ENCODE measurements around the gene CPB2.

CPB2 gene, protein sequence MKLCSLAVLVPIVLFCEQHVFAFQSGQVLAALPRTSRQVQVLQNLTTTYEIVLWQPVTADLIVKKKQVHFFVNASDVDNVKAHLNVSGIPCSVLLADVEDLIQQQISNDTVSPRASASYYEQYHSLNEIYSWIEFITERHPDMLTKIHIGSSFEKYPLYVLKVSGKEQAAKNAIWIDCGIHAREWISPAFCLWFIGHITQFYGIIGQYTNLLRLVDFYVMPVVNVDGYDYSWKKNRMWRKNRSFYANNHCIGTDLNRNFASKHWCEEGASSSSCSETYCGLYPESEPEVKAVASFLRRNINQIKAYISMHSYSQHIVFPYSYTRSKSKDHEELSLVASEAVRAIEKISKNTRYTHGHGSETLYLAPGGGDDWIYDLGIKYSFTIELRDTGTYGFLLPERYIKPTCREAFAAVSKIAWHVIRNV

DNA sequence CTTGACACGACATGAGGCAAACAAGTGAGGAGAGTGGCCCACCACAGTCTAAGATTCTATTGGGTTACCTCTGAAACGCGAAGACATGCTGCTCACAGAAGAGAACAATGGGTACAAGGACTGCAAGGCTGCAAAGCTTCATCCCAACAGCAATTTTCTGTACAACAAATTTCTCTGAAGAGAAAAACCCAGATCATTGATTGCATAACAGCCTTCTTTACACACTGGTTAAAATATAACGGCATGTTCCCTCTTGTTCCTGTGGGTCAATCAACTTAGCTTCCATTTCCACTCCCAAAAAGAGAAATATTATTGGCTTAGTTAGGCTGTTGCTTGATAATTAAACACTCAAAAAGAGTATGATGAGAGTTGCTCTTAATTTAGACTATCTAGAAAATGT, at the start of gene CPB2:
Gene CPB2, minus strand, starts transcription at position 166 of the 400 bp plus-strand sequence. Its CDS starts 24 bp downstream, at position 142.
- no peak for DNase-seq (ENCODE audit: low read depth)

DNA sequence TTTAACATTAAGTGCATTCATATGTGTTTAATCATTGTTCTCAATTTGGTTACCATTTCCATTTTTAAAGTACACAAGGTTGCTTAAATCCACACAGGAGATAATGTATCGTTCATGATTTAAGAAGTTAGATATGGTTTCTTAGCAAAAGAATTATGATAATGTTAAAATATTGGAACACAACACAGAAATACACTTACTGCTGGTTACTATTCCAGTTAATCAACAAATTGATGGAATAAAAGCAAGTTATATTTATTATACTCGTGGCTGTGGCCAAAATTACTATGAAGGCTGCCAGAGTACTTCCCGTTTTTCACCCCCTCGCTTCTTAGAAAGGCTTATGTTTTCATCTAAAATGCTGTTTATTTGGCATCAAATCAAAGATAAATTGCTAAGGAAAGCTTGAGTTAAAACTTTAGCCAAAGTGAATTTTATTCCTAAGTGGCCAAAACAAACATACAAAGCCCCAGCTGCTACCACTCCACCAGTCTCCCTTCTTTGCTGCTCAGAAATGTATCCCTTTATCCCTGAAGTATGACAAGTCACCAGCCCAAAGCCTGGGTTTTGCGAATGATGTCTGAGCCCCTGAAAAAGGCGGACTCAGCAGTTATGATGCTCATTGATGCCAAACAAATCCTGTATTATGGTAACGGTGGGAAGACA, 49.4 kb upstream of the CPB2 start:
- DNase-seq (ENCODE audit: low read depth): no peak

DNA sequence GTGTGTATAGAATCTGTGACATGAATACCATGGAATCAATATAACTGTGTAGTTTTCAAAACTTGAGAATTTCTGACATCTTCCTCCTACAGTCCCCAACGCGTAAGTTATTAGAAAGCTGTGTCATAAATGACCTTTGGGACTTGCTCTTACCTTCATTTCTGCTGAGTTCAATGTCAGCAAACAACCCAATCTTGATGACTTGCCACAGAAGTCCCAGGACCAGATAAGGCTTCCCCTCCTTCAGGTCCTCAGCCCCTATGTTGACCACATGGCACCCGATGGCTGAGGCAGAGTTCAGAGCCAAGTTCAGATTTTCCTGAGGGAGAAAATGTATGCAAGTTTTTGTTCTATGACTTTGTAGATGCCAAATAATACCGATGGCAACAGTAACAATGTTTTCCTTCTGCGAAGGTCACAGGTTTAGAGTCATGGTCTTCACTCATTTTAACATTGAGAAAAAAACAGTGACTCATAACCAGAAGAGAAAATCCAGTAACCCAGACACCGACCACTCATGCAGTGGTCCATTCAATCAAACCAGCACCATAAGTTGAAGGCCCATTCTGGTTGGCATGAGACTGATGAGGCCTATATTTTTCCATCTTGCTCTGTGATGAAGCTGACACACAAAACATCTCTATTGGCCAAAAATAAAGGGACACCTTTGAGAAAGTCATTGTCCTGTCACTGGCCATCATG, 47.9 kb upstream of the CPB2 start:
- DNase-seq (ENCODE audit: low read depth): no peak

DNA sequence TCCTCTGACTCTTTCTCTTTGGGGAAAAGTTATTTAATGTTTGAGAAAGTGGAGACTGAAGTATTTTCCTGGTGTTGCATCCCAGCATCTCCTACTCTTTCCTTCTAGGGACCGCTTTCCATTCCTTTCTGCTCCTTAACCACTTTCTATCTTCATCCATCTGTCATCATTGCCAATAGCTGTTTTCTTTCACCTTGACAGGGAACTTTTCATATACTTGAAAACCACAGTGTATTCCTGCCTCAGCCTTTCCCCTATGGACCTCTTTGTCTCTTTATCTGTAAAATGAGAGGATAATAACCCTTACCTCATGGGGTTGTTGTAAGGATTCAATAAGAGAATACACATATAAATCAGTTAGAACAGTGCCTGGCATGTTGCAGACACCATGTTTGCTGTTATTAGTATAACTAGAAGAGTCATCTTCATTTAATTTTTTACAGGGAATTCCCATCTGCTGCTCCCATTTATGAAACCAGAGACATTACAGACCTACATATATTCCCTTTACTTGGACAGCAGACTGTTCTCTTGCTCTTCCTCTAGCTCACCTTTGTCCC, 45.4 kb upstream of the CPB2 start:
- no peak for DNase-seq (ENCODE audit: low read depth)

DNA sequence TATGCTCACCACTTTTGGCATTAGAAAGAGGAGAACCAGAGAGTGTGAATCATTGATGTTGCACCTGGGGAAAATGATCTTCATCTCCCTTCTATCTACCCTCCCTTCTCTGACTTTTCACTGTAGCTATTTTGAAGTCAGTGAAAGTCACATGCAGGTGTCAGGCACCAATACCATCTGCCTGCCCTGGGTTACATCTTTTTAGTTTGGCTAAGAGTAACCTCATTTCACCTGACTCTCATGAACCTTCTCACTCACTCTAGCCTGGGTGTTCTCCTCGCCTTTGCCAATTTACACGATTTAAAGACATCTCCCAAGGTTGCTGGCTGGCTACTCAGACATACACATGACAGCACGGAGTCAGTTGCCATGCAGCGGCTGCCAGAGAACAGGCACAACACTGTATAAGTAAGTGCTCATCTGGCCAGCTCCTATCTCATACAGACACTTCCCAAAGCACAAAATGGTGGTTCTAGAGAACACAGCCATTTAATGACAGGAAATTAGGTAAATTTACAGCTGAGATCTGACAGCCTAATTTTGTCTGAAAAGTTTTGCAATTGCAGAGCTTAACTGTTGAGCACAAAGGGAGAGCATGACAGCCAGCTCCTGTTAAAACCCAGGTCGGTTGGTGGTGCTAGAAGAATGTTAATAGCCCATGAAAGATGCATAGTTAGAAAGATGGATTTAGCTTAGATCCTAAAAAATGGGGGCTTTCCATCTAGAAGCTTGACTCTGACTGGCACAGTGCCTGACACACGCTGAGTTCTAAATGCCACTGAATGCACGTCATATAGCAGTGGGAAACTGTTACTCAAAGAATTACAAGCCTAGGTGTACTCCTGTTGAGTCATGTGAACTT, 44.7 kb upstream of the CPB2 start:
- no peak for DNase-seq (ENCODE audit: low read depth)

DNA sequence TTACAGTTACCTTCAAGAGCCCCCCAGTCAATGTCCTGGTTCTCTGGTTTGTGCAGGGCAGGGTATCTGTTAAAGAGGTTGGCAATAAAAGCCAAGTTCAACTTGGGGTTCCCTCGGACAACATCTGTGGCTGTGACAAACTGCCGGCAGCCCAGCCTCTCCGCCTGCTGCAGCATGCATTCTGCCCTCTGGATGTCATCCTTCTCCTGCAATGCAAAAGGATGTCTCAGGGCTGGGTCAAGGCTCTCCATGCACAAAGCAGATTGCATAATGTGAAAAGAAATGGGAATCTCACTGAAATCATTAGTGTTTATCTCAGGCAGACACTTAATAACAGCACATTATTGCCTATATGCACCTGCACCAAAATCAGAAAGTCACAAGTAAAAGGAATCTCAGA, 42.1 kb upstream of the CPB2 start:
- DNase-seq (ENCODE audit: low read depth): no peak

DNA sequence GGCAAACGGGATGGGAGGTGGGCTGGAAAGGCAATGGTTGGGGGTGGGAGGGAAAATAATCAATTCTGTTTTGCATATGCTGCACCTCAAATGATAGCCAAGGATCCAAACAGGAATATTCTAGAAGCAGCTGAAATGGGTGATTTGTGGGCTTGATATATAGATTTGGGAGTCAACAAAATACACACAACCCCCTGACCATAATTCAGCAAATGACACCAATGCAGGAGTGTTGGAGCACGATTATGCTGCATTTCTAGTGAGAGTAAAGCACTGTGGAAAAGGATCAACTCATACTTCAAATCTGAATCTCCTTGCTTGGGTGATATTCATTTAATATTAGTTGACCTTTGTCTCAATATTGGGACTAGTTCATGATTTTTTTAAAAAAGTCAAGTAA, 41.1 kb upstream of the CPB2 start:
- DNase-seq (ENCODE audit: low read depth): no peak

DNA sequence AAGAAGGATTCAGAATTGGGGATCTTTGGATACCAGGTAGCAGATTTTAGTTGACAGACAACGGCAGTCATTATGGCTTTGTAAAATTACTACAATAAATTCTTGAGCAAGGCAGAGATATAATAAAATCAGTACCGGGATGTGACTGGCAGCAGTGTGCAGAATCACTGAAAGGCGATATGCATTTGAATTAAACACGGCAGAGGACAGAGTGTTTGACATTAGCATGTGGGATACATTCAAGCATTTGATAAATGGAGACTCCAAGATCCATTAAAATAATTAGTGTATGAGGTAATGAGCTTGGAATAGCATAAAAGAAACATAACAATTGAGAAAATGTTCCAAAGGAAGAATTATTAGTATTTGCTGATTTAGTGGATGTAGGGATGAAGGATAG, 40.3 kb upstream of the CPB2 start:
- DNase-seq (ENCODE audit: low read depth): no peak

DNA sequence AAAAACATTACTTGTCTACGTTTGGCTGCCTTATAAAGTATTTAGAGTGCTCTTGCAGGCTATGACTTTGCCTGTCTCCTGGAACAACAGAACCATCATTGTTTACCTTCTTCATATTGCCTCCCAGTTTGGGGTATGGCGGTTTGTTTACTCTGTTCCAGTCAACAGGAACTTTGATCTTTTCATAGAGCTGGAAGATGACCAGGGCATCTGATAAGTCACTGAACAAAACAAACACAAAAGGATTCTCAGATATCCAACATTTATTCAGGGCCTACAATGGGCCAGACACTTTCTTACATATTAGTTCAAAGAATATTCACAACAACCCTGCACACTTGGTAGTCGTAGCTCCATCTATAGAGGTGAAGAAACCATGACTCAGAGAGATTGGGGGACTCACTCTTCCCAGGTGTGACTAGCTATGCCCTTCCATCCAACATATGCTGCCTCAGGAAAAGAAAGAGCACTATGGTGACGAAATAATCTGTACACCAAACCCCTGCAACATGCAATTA, 38.4 kb upstream of the CPB2 start:
- no peak for DNase-seq (ENCODE audit: low read depth)

DNA sequence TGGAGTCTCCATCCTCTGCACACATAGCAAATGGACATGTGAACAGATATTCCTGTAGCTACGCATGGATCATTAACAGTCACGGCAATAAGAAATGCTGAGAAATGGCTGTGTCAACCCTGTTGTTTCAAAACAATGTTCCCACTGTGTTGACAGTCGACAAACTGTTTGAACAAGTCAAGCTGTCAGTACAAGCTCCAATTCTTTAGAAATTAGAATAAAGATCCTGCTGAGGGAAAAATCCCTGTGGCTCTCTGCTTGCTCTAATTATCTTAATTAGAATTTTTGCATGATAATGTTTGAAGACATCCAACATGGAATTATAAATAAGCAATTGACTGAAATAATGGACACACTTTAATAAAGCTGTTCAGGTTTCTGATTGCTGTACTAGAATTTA, 37.9 kb upstream of the CPB2 start:
- DNase-seq (ENCODE audit: low read depth): no peak

DNA sequence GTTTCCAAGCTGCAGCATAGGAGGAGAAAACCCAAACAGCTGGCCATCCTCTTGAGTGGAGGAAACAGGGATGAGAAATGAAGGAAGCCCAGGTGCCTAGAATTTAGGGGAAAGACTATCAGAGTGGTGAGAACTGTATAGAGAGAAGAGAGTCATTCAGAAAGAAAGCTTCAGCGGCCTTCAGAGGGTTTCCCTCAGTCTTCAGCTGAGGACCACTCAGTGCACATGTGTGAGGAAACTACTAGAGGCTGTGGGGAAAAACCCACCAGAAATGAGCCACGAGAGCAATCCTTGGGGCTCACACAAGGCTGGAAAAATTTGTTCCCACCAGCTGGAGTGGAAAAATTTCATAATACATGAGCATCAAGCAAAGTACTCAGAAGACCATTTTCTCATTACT, 35.2 kb upstream of the CPB2 start:
- DNase-seq (ENCODE audit: low read depth): no peak

DNA sequence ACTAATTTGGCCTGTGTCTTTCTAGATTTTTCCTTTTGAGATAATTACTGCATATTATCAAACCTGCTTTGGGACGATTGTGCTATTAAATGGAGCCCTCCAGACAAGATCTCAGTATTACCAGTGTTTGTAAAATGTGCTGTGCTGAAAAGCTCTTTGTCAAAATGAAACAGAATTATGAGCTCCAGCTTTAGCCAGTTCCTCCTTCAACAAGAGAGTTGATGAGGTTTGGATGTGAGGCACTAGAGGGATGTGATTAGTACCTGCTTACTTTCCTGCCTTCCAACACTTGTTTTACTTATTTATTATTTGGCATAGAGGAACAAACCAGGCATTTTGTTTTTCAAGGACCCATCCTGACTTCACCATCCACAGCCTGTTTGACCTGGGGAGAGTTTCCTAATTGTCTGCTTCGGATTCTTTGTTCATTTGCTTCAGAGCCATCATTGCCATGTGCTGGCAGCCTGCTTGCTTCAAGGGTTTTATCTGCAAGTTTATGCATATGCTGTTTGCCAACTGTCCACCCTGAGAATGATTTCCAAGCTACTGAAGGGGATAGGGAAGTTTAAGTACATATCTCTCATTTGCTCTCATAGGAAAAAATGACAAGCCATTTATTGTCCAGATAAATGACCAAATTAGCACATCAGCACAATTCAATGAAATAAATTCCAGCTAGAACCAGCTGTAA, 32.9 kb upstream of the CPB2 start:
- DNase-seq (ENCODE audit: low read depth): no peak

DNA sequence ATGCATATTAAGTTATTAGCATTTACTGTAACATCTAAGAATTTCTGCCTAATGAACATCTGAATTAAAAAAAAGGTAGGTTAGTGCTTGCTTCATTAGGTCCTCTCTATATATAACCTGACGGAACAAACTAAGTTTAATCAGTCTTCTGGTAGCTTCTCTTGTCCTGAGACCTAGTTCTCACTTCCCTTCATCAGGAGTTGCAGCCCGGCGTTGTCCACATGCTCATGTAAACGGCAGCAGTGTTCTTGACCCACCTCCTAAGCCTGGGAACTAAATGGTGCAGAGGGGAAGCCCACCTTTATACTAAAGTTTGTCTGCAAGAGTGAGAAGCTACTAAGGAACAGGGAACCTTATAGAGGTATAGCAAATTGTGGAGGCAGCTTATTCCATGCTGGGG, 31.9 kb upstream of the CPB2 start:
- DNase-seq (ENCODE audit: low read depth): no peak

DNA sequence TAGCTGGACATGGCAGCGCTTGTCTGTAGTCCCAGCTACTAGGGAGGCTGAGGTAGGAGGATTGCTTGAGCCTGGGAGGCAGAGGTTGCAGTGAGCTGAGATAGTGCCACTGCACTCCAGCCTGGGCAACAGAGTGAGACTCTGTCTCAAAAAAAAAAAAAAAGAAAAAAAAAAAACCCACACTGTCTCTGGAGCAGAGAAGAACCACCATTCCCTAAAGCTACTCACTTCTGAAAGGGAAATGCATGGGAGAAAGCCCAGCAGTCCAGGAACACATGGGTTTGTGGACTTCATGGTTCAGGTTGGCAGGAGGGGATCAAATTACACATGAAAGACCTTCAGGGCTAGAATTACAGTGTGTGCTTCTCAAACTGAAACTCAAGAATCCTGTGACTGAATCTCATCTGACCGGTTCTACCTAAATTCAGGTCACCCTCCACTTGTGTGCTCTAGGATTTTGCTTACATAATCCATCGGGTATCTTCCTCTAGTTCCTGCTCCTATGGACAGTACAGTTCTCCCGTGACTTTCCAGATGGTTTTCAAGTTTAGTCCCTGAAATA, 30.2 kb upstream of the CPB2 start:
- DNase-seq (ENCODE audit: low read depth): no peak

DNA sequence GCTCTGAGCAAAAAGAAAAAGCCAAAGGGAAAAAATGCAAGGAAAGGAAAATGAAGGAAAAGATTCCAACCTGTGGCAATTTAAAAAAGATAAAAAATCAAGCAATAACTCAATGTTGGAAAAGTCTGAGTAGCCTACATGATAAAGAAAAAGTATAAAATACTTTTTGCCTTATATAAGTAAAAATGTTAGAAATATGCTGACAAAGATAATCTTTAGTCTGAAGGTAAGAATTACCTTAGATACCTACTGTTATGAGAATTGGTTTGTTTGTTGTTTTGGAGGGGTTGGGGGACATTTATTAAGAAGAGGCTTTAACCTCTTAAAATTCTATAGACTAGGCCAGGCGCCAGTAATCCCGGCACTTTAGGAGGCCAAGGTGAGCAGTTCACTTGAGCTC, 29.7 kb upstream of the CPB2 start:
- DNase-seq (ENCODE audit: low read depth): no peak

DNA sequence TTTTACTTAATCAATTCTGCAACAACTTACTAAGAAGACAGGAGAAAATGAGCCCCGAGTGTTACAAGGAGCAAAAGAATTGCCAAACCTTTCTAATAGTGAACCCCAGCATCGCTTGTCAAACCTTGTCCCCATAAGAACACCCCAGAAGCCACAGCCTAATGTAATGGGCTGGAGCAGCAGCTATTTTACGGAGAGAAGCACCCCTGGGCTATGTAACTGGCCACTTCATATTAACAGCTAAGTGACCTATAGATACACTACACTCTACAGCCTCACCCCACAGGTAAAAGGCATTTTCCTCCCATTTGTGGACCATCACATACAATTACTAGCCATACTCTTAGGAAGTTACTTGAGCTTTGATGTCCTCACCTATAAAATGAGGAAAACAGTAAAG, 27.3 kb upstream of the CPB2 start:
- no peak for DNase-seq (ENCODE audit: low read depth)

DNA sequence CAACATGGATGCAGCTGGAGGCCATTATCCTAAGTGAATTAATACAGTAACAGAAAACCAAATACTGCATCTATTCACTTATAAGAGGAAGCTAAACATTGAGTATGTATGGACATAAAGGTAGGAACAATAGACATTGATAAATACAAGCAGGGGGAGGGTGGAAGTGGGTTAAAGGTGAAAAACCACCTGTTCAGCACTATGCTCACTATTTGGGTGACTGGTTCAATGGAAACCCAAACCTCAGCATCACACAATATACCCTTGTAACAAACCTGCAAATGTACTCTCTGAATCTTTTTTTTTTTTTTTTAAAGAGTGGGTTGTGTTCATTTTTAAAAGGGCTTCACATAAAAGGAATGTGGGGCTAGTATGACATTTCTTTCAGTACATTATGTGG, 26.9 kb upstream of the CPB2 start:
- no peak for DNase-seq (ENCODE audit: low read depth)

DNA sequence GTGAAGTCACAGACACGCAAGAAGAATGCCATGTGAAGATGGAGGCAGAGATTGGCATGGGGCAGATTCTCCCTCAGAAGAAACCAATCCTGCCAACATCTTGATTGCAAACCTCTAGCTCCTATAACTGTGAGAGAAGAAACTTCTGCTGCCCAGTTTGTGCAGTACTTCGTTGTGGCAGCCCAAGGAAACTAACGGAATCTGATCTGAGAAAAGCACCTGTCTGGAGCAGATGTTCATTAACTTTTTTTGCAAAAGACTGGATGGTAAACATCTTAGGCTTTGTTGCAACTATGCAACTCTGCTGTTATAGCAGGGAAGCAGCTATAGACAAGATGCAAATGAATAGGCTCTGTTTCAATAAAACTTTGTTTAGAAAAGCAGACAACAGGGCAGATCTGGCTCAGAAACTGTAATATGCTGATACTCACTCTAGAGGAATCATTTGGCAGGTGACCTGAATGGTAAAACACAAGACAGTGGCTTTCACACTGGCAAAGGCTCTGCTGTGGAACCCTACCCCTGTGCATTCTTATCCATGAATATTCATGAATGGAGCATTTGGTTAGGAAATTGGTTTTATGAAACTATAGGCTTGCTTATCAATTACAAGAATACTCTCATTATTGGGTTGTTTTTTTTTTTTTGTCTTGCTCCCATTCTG, 25.3 kb upstream of the CPB2 start:
- no peak for DNase-seq (ENCODE audit: low read depth)

DNA sequence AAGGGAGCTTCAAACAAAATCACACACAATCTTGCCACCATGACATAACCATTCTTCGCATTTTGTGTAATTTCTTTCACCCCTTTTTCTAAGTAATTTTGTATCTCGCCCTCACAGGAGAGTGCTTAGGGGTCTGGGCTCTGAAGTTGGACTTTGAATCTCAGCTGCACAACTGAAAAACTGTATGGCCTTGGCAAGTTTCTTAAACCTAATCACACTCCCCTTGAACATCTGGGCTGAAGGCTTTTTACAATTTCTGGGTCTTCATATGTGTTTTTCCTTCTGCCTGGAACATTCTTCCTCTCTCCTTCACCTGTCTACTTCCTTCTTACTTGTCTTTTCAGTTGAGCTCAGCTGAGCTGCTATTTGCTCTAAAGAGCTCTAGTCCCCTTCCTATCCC, 24.3 kb upstream of the CPB2 start:
- no peak for DNase-seq (ENCODE audit: low read depth)

DNA sequence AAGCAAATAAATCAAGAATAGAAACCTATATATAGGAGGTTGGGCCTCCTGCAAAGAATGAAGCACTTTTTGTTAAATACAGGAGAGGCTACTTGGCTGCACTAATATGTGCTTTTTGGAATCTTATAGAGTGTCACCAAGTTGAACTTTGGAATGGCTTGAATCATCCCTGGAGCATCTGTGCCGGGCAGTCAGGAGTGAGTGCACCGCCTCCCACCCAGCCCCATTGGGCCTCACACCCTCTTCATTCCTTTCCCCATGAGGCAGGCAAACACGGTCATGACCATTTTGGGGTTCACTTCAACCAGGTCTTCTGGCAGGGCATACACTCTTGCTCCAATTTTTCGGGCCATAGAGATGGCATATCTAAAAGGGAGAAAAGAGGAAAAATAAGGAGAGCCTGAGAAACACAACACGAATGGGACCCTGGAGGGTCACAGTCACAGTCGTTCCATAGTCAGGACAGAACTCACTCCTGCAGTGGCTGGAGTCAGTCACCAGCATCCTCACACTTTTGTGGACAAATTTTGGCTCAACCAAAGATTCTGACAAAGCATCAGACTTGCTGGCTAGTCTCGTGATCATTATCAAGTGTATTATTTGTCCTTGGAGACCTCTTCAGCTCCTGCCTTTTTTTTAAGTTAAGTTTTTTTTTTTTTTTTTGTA, 22.7 kb upstream of the CPB2 start:
- DNase-seq (ENCODE audit: low read depth): no peak

Data from GM04504 (cell line).